GM12878 (cell line): Measurements from ENCODE around the gene GRIN2A.

Source experiments
- BACH1 ChIP-seq: fragments of 450-650 bp; IDR thresholded peaks from 2 replicates; pipeline ENCODE4 v1.6.1; 2017; ENCODE audit warnings: mild to moderate bottlenecking, borderline replicate concordance
- CHD1 ChIP-seq: IDR thresholded peaks from 2 replicates; pipeline ENCODE4 v1.6.1; 2012; ENCODE audit warnings: low read depth, low read length, improper control_type of control experiment
- CTCF ChIP-seq, 3 experiments: IDR thresholded peaks in 2 of 3; conservative IDR thresholded peaks in 1 of 3; 2 replicates each; pipeline ENCODE4 v1.5.1; 2011; ENCODE audit warnings: low read depth in 3 of 3, low read length in 3 of 3, mild to moderate bottlenecking in 3 of 3, control low read depth in 2 of 3, moderate library complexity in 2 of 3, inconsistent platforms in 1 of 3, mixed read lengths in 1 of 3; ENCODE audit not compliant: control insufficient read depth in 2 of 3, insufficient read depth in 1 of 3; ENCODE audit errors: extremely low read depth in 1 of 3
- ELK1 ChIP-seq: IDR thresholded peaks from 2 replicates; pipeline ENCODE4 v1.6.1; 2012; ENCODE audit warnings: low read depth, low read length, improper control_type of control experiment
- HDAC6 ChIP-seq: fragments of 200-600 bp; sonication (generic); IDR thresholded peaks from one replicate; pipeline ENCODE4 v1.8.0; 2017; ENCODE audit warnings: antibody characterized with exemption; ENCODE audit not compliant: unreplicated experiment
- MEF2B ChIP-seq: fragments of 450-650 bp; IDR thresholded peaks from 2 replicates; pipeline ENCODE4 v1.6.1; 2018; ENCODE audit warnings: mild to moderate bottlenecking, moderate library complexity; ENCODE audit not compliant: partially characterized antibody, poor library complexity, severe bottlenecking
- NR2C1 ChIP-seq: fragments of 450-650 bp; IDR thresholded peaks from 2 replicates; pipeline ENCODE4 v1.6.1; 2017; ENCODE audit warnings: antibody characterized with exemption, mild to moderate bottlenecking, moderate library complexity
- POLR2A ChIP-seq: IDR thresholded peaks from 2 replicates; pipeline ENCODE4 v1.6.1; 2011; ENCODE audit warnings: low read depth, mild to moderate bottlenecking, low read length
- POLR2AphosphoS5 ChIP-seq: IDR thresholded peaks from 2 replicates; pipeline ENCODE4 v1.6.1; 2011; ENCODE audit warnings: mild to moderate bottlenecking, low read length, inconsistent platforms
- SIN3A ChIP-seq: IDR thresholded peaks from 2 replicates; pipeline ENCODE4 v1.6.1; 2012; ENCODE audit warnings: low read depth, low read length, improper control_type of control experiment
- TAF1 ChIP-seq: IDR thresholded peaks from 2 replicates; pipeline ENCODE4 v1.6.1; 2011; ENCODE audit warnings: mild to moderate bottlenecking, low read depth, low read length, borderline replicate concordance

GRCh38 chr16:9955677-9956076, 226.6 kb downstream of the GRIN2A start:
- TF ChIP-seq ELK1 (no peak), HDAC6 (no peak), CTCF (IDR thresholded peaks at IDR 0.05 in 2 of 3, conservative IDR thresholded peaks at IDR 0.05 in 1 of 3; ENCODE audit: control insufficient read depth in 2 of 3, extremely low read depth in 1 of 3, insufficient read depth in 1 of 3, low read depth in 3 of 3, low read length in 3 of 3) (no peak), POLR2AphosphoS5 (no peak), SIN3A (no peak), BACH1 (no peak), NR2C1 (no peak), TAF1 (no peak), POLR2A (no peak), MEF2B (peak; percentile 80), CHD1 (no peak)
